ENCODE measurements around the gene SFT2D2.
A peak's percentile ranks its signal among the peaks of the same experiment; 100 is the strongest.

Gene SFT2D2

GRCh38 chr1:168234846-168235547 lies 9.2 kb downstream of the SFT2D2 start:
- peaks cover 67% of the 10 kb centered on the region for H3K36me3 Mint-ChIP-seq
- peaks cover 53% of the 10 kb centered on the region for H3K4me1 Mint-ChIP-seq
- no peak overlapping the region for H3K4me3 Mint-ChIP-seq
- CTCF ChIA-PET: interaction anchor here (0.6 to 3.8 kb wide), 29 partner anchors 8 to 299 kb away, joined by 3 to 60 read pairs (median 4); partner anchors contain the start of genes SFT2D2 and TIPRL
- no peaks in the 10 kb centered on the region for H3K9me3 Mint-ChIP-seq
- peak; percentile 48 for DNase-seq
- H3K27ac Mint-ChIP-seq: no peak overlapping the region
- H3K27me3 Mint-ChIP-seq: no peaks in the 10 kb centered on the region

GRCh38 chr1:168235548-168235885 lies 9.7 kb downstream of the SFT2D2 start:
- CTCF ChIA-PET: interaction anchor here (0.6 to 3.8 kb wide), 26 partner anchors 8 to 208 kb away, joined by 3 to 60 read pairs (median 5); partner anchors contain the start of genes SFT2D2 and TIPRL
- H3K27me3 Mint-ChIP-seq: no peaks in the 10 kb centered on the region
- peaks cover 72% of the 10 kb centered on the region for H3K36me3 Mint-ChIP-seq
- no peak overlapping the region for H3K4me3 Mint-ChIP-seq
- DNase-seq: no peak
- no peaks in the 10 kb centered on the region for H3K9me3 Mint-ChIP-seq
- H3K27ac Mint-ChIP-seq: no peak overlapping the region
- H3K4me1 Mint-ChIP-seq: peaks cover 53% of the 10 kb centered on the region

GRCh38 chr1:168235937-168236336 lies 10.1 kb downstream of the SFT2D2 start:
- Mint-ChIP-seq H3K27ac (peak overlapping the region; percentile 61), H3K4me1 (peaks cover 49% of the 10 kb centered on the region), H3K4me3 (no peak overlapping the region), H3K36me3 (peaks cover 74% of the 10 kb centered on the region), H3K27me3 (no peaks in the 10 kb centered on the region), H3K9me3 (no peaks in the 10 kb centered on the region)
- no peak for DNase-seq
- CTCF ChIA-PET: interaction anchor here (0.6 to 3.8 kb wide), 26 partner anchors 8 to 208 kb away, joined by 3 to 60 read pairs (median 5); partner anchors contain the start of genes SFT2D2 and TIPRL

GRCh38 chr1:168236836-168237611 lies 11.2 kb downstream of the SFT2D2 start:
- Mint-ChIP-seq H3K27me3 (no peaks in the 10 kb centered on the region), H3K36me3 (peaks cover 74% of the 10 kb centered on the region), H3K27ac (peak overlapping the region; percentile 39), H3K9me3 (no peaks in the 10 kb centered on the region), H3K4me3 (no peak overlapping the region), H3K4me1 (peaks cover 43% of the 10 kb centered on the region)
- DNase-seq: peak; percentile 39
- CTCF ChIA-PET: interaction anchor here (0.8 to 3.2 kb wide), 2 partner anchors 75 to 105 kb away, joined by 5 to 45 read pairs; no protein-coding TSS in a partner anchor

GRCh38 chr1:168243198-168243597 lies 17.4 kb downstream of the SFT2D2 start:
- H3K27me3 Mint-ChIP-seq: no peaks in the 10 kb centered on the region
- peaks cover 26% of the 10 kb centered on the region for H3K4me1 Mint-ChIP-seq
- no peak overlapping the region for H3K27ac Mint-ChIP-seq
- no peak overlapping the region for H3K4me3 Mint-ChIP-seq
- no peaks in the 10 kb centered on the region for H3K9me3 Mint-ChIP-seq
- no peak for DNase-seq
- CTCF ChIA-PET: interaction anchor here (2.2 kb wide), 1 partner anchor 8 kb away, joined by 9 read pairs; no protein-coding TSS in a partner anchor
- H3K36me3 Mint-ChIP-seq: peaks cover 81% of the 10 kb centered on the region

GRCh38 chr1:168243636-168244212 lies 17.9 kb downstream of the SFT2D2 start:
- H3K36me3 Mint-ChIP-seq: peaks cover 85% of the 10 kb centered on the region
- no peaks in the 10 kb centered on the region for H3K9me3 Mint-ChIP-seq
- H3K27me3 Mint-ChIP-seq: no peaks in the 10 kb centered on the region
- H3K27ac Mint-ChIP-seq: peak overlapping the region; percentile 51
- peaks cover 25% of the 10 kb centered on the region for H3K4me1 Mint-ChIP-seq
- CTCF ChIA-PET: interaction anchor here (2.2 kb wide), 1 partner anchor 9 kb away, joined by 9 read pairs; no protein-coding TSS in a partner anchor
- no peak for DNase-seq
- H3K4me3 Mint-ChIP-seq: no peak overlapping the region

GRCh38 chr1:168245042-168245441 lies 19.2 kb downstream of the SFT2D2 start:
- peaks cover 24% of the 10 kb centered on the region for H3K4me1 Mint-ChIP-seq
- peaks cover 86% of the 10 kb centered on the region for H3K36me3 Mint-ChIP-seq
- CTCF ChIA-PET: no interaction called here
- no peak overlapping the region for H3K27ac Mint-ChIP-seq
- H3K4me3 Mint-ChIP-seq: no peak overlapping the region
- H3K27me3 Mint-ChIP-seq: no peaks in the 10 kb centered on the region
- no peak for DNase-seq
- no peaks in the 10 kb centered on the region for H3K9me3 Mint-ChIP-seq

- Mint-ChIP-seq H3K4me1 (peaks cover 24% of the 10 kb centered on the region), H3K27ac (no peak overlapping the region), H3K9me3 (no peaks in the 10 kb centered on the region), H3K36me3 (peaks cover 84% of the 10 kb centered on the region), H3K27me3 (no peaks in the 10 kb centered on the region), H3K4me3 (no peak overlapping the region)
- no peak for DNase-seq
- CTCF ChIA-PET: interaction anchor here (0.7 to 1.1 kb wide), 2 partner anchors 11 to 84 kb away, joined by 3 read pairs; no protein-coding TSS in a partner anchor
Observed at GRCh38 chr1:168246506-168246905, 20.7 kb downstream of the SFT2D2 start.

GRCh38 chr1:168252204-168252733 lies 26.5 kb downstream of the SFT2D2 start:
- peaks cover 12% of the 10 kb centered on the region for H3K9me3 Mint-ChIP-seq
- H3K36me3 Mint-ChIP-seq: peaks cover 72% of the 10 kb centered on the region
- H3K27me3 Mint-ChIP-seq: no peaks in the 10 kb centered on the region
- CTCF ChIA-PET: interaction anchor here (0.9 kb wide), 1 partner anchor 70 kb away, joined by 3 read pairs; no protein-coding TSS in a partner anchor
- DNase-seq: no peak
- peaks cover 2% of the 10 kb centered on the region for H3K4me1 Mint-ChIP-seq
- H3K4me3 Mint-ChIP-seq: no peak overlapping the region
- no peak overlapping the region for H3K27ac Mint-ChIP-seq

- Mint-ChIP-seq H3K9me3 (peaks cover 12% of the 10 kb centered on the region), H3K27ac (no peak overlapping the region), H3K4me3 (no peak overlapping the region), H3K36me3 (peaks cover 48% of the 10 kb centered on the region), H3K27me3 (no peaks in the 10 kb centered on the region), H3K4me1 (peaks cover 2% of the 10 kb centered on the region)
- DNase-seq: no peak
- CTCF ChIA-PET: no interaction called here
Observed at GRCh38 chr1:168256164-168256563, 30.4 kb downstream of the SFT2D2 start.

- Mint-ChIP-seq H3K4me1 (peaks cover 8% of the 10 kb centered on the region), H3K27me3 (no peaks in the 10 kb centered on the region), H3K27ac (no peak overlapping the region), H3K4me3 (no peak overlapping the region), H3K9me3 (peaks cover 12% of the 10 kb centered on the region), H3K36me3 (peaks cover 45% of the 10 kb centered on the region)
- DNase-seq: no peak
- CTCF ChIA-PET: no interaction called here
Observed at GRCh38 chr1:168257397-168257796, 31.6 kb downstream of the SFT2D2 start.

GRCh38 chr1:168259567-168259966 lies 33.8 kb downstream of the SFT2D2 start:
- CTCF ChIA-PET: no interaction called here

GRCh38 chr1:168260393-168260792 lies 34.6 kb downstream of the SFT2D2 start:
- Mint-ChIP-seq H3K4me3 (no peak overlapping the region), H3K4me1 (peaks cover 8% of the 10 kb centered on the region), H3K27me3 (no peaks in the 10 kb centered on the region), H3K9me3 (peaks cover 14% of the 10 kb centered on the region), H3K36me3 (peaks cover 32% of the 10 kb centered on the region), H3K27ac (no peak overlapping the region)
- CTCF ChIA-PET: interaction anchor here (0.6 kb wide), 1 partner anchor 62 kb away, joined by 3 read pairs; no protein-coding TSS in a partner anchor
- DNase-seq: no peak

More at GRCh38 chr1:168259567-168259966, 33.8 kb downstream of the SFT2D2 start:
- Mint-ChIP-seq H3K9me3 (peaks cover 16% of the 10 kb centered on the region), H3K4me3 (no peak overlapping the region), H3K36me3 (peaks cover 40% of the 10 kb centered on the region), H3K27ac (no peak overlapping the region), H3K27me3 (no peaks in the 10 kb centered on the region), H3K4me1 (peaks cover 8% of the 10 kb centered on the region)
- no peak for DNase-seq

- peaks cover 8% of the 10 kb centered on the region for H3K9me3 Mint-ChIP-seq
Observed at GRCh38 chr1:168261390-168261789, 35.6 kb downstream of the SFT2D2 start.

More at GRCh38 chr1:168261390-168261789, 35.6 kb downstream of the SFT2D2 start:
- DNase-seq: no peak
- Mint-ChIP-seq H3K27me3 (no peaks in the 10 kb centered on the region), H3K27ac (no peak overlapping the region), H3K4me3 (no peak overlapping the region), H3K36me3 (peaks cover 25% of the 10 kb centered on the region), H3K4me1 (peaks cover 8% of the 10 kb centered on the region)
- CTCF ChIA-PET: interaction anchor here (0.6 kb wide), 1 partner anchor 928 kb away, joined by 3 read pairs; no protein-coding TSS in a partner anchor
